Stimulated activated CD4-positive, alpha-beta T cell treated with anti-CD3 and anti-CD28 coated beads, Interleukin-2, amount 100 ng/mL, for 4 hours (primary cell): ENCODE measurements around the gene KRTAP5-10.
"Not testable (repeated sequence)": the region's sequence is repeated elsewhere in the genome, so short reads cannot be mapped to it uniquely, and the experiment has no call there.

Source experiments
- DNase-seq: peaks from one replicate; pipeline ENCODE4 v3.0.0-alpha.2; 2020; ENCODE audit warnings: low read depth

Gene KRTAP5-10, protein sequence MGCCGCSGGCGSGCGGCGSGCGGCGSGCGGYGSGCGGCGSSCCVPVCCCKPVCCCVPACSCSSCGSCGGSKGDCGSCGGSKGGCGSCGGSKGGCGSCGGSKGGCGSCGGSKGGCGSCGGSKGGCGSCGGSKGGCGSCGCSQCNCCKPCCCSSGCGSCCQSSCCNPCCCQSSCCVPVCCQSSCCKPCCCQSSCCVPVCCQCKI

DNA sequence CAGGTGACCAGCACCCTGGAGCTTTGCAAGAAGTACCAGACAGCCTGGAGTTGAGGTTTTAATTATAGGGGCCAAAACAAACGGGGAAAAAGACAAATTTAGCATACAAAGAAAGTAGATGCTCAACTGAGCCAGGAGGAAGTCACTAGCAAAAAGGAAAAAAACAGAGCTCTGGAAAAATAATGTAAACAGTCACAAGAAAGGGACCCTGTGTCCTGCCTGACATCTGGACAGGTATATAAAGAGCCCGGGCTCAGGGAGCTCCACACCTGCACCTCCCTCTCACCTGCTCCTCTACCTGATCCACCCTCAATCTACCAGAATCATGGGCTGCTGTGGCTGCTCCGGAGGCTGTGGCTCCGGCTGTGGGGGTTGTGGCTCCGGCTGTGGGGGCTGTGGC, at the start of gene KRTAP5-10:
TSS of gene KRTAP5-10 (plus strand) at position 301 of the 400 bp plus-strand sequence. CDS start at position 326, 25 bp downstream.
- no peak for DNase-seq

DNA sequence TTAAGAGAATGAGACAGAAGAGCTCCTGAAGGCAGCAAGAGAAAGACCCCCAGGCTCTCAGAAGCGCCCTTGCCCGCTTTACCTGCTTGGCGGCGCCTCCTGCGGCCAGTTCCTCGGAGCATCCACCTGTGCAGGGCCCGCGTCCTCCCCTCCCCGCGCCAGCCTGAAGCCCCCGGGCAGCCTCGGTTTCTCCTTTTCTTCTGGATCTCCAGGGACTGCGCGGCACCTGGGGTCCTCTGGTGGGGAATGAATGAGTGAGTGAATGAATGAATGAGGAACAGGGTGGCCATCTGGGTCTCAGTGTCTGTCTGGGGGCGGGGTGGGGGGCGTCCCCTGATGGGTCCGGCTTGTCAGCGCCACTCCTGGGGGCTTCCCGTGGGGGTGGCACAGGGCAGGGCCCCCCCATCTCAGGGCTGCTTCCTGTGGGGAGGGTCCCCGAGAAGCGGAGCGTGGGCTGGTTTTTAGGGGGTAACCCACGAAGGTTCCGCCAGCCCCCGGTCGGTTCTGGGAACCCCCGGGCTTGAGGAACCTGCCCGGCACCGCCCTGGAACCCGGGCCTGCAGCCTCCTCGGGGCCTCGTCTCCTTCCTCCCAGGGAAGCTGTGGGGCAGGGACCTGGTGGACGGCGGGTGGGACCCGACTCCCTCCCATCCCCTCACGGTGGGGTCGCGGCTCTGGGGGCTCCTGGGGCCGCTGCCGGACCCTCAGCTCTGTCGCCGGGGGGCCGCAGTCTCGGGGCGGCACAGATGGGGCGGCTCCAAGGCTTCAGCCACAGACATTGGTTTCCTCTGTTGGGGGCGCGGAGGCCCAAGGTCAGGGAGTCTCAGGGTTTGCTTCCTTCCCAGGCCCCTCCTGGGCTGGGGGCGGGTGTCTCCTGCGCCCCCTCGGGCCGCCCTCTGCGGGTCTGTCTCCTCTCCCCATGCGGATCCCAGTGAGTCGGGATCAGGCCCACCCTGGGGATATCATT, 46.6 kb upstream of the KRTAP5-10 start:
- no peak for DNase-seq

DNA sequence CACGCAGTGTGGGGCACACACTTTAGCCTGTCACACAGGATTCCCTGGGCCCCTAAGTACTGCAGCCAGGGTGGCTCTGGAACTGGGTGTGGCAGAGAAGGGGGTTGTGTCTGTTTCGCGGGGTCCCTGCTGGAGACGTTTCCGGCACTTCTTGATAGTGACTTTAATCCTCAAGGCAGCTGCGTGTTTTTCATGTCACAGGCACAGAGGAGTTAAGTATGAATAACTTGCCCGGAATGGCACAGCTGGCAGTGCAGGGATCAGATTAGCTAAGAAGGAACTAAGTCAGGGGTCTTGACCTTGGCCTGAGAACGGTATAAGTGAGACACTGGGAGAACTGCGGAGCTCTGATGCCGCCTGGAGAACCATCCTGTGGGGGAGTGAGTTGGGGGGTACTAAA, 45.8 kb upstream of the KRTAP5-10 start:
- DNase-seq, result no peak

DNA sequence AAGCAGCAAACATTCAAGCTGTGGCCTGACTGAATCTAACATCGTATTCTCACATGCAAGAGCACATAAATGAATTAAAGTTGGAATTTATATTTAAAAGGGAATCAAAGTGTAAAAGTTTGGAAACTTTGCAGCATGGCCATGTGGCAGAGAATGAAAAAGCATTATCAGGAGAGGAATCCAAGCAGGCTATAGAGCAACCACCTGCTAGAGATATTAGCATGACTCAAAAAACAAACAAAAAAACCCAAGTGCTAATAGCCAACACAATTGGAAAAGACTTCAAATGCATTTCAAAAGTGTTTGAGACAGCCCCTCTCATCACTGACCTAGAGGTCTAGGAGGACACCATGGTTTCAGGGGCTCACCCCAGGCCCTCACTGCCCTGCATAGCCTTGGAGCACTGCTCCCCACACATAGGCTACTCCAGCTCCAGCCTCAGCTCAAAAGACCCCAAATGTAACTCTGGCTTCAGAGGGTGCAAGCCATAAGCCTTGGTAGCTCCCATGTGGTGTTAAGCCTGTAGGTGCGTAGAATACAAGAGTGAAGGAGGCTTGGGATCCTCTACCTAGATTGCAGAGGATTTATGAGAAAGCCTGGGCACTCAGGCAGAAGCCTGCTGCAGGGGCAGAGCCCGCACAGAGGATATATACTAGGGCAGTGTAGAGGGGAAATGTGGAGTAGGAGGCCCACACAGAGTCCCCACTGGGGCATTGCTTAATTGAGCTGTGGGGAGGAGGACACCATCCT, 40.0 kb upstream of the KRTAP5-10 start:
- DNase-seq, result no peak

DNA sequence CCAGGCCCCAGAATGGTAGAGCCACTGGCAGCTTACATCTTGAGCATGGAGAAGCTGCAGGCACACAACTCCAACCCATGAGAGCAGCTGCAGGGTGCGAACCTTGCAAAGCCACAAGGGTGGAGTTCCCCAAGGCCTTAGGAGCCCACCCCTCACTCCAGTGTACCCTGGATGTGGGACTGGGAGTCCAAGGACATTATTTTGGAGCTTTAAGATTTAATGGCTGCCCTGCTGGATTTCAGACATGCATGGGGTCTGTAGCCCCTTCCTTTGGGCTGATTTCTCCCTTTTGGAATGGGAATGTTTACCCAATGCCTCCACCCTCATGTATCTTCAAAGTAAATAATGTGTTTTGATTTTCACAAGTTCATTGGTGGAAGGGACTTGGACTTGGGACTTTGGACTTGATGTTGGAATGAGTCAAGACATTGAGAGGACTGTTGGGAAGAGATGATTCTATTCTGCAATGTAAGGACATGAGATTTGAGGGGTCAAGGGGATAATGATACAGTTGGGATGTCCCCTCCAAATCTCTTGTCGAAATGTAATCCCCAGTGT, 39.3 kb upstream of the KRTAP5-10 start:
- no peak for DNase-seq

DNA sequence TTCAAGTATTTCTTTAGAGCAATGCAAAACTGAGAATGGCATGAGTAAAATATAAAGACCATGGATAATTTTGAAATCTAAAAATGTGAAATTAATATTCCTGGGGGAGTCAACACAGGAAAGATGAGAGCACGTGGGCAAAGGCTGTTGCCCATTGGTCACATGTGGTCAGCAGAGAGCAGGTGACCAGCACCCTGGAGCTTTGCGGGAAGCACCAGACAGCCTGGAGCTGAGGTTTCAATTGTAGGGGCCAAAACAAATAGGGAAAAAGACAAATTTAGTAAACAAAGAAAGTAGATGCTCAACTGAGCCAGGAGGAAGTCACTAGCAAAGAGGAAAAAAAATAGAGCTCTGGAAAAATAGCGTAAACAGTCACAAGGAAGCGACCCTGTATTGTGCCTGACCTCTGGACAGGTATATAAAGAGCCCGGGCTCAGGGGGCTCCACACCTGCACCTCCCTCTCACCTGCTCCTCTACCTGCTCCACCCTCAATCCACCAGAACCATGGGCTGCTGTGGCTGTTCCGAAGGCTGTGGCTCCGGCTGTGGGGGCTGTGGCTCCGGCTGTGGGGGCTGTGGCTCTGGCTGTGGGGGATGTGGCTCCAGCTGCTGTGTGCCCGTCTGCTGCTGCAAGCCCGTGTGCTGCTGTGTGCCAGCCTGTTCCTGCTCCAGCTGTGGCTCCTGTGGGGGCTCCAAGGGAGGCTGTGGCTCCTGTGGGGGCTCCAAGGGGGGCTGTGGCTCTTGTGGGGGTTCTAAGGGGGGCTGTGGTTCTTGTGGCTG, 38.4 kb upstream of the KRTAP5-10 start, which contains the start of gene KRTAP5-7:
TSS of gene KRTAP5-7 (plus strand) at position 472 of the 780 bp plus-strand sequence. CDS start at position 506, 34 bp downstream.
- DNase-seq, result not testable (repeated sequence)

DNA sequence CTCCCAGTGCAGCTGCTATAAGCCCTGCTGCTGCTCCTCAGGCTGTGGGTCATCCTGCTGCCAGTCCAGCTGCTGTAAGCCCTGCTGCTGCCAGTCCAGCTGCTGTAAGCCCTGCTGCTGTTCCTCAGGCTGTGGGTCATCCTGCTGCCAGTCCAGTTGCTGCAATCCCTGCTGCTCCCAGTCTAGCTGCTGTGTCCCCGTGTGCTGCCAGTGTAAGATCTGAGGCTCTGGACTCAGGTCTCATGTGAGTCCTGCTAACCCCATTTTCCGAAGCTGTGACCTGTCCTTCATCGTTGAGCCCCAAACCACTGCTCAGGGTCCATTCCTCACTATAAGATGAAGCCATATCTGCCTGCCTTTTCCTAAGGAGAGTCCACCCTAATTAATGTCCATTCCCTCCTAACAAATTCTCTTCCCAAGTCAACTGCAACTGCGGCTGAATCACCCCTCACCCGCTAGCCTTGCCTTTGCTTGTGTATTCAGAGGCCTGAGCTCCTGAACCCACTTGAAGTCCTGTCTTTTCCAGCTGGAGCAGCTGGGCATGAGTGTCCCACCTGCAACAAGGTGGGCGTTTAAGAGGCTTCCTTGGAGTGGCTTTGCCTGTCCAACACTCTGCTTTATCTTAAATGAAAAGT, 37.7 kb upstream of the KRTAP5-10 start:
- no peak for DNase-seq

DNA sequence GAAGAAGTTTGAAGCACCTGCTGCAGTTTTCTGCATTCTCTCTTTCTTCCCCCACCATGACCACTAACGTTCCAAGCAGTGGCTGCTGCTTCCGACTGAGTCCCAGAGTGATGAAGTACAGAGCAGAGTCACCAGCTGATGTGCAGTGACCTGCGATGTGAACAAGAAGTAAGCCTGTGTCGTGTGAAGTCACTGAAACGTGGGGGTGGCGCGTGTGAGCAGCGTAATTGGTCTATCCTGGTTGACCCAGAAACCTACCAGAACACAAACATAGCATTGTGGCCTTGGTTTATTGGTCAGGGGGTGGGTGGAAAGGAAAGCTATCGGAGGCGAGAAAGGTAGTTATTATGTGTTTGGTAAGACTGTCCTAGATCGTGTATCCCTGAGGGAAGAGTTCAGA, 34.8 kb upstream of the KRTAP5-10 start:
- DNase-seq, result no peak

DNA sequence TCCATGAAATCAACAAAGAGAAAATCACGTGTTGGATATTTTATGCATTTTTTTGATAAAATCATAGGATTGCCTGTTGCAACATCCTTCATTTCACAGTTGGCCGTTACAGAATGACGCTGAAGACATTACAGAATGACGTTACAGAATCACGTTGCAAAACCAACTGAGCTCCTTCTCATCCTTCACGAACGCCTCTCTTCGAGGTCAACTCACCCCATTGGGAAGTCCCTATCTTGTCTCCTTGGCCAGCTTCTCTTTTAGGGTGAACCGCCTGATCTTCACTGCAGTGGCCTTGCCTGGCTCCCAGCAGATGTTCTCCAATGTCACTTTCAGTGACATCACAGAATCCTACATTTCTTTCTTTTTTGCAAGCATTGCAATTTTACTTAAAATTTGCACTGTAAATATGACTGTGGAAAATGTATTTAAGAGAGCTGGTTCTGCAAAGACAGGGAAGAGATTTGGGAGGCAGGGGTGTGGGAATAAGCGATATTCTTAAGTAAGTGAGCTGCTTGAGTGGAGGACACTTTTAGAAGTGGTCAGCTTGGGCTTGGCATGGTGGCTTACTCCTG, 33.2 kb upstream of the KRTAP5-10 start:
- DNase-seq, result no peak

DNA sequence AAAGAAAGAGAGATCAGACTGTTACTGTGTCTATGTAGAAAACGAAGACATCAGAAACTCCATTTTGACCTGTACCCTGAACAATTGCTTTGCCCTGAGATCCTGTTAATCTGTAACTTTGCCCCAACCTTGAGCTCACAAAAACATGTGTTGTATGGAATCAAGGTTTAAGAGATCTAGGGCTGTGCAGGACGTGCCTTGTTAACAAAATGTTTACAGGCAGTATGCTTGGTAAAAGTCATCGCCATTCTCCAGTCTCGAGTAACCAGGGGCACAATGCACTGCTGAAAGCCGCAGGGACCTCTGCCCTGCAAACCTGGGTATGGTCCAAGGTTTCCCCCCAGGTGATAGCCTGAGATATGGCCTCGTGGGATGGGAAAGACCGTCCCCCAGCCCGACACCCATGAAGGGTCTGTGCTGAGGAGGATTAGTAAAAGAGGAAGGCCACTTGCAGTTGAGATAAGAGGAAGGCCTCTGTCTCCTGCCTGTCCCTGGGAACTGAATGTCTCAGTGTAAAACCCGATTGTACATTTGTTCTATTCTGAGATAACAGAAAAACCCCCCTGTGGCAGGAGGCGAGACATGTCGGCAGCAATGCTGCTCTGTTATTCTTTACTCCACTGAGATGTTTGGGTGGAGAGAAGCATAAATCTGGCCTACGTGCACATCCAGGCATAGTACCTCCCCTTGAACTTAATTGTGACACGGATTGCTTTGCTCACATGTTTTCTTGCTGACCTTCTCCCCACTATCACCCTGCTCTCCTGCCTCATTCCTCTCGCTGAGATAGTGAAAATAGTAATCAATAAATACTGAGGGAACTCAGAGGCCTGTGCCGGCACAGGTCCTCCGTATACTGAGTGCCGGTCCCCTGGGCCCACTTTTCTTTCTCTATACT, 30.4 kb upstream of the KRTAP5-10 start:
- DNase-seq, result not testable (repeated sequence)

DNA sequence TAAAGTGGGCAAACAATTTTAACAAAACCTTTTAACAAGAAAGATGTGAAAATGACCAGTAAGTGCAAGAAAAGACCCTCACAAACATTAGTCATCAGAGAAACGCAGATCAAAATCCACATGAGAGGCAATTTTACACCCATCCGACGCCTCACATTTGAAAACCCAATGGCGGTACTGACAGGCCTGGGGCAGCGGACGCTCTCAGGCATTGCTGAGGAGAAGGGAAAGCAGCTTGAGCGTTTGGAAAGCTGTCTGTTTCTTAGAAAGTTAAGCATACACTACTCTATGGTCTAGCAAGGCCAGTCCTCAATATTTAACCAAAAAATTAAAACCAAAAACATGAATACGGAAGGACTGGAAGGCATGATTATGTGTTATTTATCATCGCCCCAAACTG, 29.5 kb upstream of the KRTAP5-10 start:
- DNase-seq, result no peak

DNA sequence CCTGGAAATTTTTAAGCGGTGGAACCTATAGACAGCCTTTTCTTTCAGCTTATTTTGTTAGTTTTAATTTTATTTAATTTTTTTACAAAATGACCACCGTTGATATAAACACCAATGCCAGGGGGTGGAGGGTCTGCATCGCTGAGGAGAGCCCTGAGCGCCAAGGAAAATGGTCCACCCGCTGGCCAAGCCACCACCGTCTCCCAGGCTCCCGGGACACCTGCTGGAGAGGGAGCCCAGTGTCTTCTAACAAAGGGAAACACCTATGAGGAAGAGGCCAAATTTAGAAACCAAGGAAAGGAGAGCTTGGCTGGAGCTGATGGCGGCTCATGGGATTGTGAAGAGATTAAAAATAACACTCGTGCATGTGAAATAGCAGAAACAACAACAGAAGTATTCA, 27.8 kb upstream of the KRTAP5-10 start:
- no peak for DNase-seq

DNA sequence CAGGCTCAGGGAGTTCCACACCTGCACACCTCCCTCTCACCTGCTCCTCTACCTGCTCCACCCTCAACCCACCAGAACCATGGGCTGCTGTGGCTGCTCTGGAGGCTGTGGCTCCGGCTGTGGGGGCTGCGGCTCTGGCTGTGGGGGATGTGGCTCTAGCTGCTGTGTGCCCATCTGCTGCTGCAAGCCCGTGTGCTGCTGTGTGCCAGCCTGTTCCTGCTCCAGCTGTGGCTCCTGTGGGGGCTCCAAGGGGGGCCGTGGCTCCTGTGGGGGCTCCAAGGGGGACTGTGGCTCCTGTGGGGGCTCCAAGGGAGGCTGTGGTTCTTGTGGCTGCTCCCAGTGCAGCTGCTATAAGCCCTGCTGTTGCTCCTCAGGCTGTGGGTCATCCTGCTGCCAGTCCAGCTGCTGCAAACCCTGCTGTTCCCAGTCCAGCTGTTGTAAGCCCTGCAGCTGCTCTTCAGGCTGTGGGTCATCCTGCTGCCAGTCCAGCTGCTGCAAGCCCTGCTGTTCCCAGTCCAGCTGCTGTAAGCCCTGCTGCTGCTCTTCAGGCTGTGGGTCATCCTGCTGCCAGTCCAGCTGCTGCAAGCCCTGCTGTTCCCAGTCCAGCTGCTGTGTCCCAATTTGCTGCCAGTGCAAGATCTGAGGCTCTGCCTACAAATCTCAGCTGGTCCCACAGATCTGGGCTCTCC, 27.2 kb upstream of the KRTAP5-10 start, which contains the start of gene KRTAP5-8:
TSS of gene KRTAP5-8 (plus strand) at position 49 of the 689 bp plus-strand sequence. CDS start at position 80, 31 bp downstream.
- DNase-seq, result not testable (repeated sequence)

DNA sequence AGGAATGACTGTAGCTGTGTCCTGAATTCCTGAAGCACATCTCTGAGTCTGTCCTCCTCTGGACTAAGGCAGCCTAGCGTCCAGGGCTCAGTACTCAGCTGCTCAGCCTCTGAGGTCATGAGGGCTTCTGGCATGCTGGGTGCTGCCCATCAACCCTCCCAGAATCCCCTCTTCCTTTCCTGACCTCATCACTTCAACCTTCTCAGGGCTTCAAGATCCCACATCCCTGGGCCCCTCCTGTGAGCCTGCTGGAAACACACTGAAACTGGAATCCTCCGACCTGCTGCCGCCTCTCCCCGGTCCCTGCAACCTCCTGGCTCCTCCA, 26.7 kb upstream of the KRTAP5-10 start:
- no peak for DNase-seq

DNA sequence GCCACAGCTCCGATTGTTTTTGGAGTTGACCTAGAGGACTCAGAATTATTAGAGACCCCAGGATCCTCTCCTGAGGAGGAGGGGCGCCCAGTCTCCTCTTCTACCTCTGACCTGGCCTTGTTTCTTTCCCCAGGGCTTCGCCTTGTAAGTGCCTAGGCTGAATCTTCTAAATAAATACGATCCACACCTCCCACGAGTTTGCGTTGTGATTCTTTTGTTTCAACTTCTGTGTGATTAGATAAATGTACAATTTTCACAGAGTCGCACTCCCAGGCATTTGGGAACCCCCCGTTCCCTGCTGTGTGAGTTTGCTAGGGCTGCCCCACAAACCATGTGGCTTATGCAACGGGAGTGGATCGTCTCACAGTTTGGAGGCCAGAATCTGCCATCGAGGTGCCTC, 26.3 kb upstream of the KRTAP5-10 start:
- no peak for DNase-seq

DNA sequence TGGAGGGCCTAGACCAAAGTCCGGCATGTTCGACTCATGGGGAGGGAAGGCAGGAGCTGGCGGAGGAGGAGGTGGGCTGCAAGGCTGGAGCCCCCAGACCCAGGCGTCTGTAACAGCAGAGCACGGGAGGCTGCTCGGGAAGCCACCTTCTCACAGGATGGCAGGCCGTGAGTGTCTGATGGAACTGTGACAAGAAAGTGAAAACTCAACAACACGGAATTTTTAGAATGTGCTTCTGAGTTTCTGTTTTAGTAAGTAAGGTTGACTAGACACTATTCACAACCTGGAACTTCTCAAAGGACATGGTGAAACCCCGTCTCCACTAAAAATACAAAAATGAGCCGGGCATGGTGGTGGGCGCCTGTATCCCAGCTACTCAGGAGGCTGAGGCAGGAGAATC, 25.4 kb upstream of the KRTAP5-10 start:
- DNase-seq, result not testable (repeated sequence)

DNA sequence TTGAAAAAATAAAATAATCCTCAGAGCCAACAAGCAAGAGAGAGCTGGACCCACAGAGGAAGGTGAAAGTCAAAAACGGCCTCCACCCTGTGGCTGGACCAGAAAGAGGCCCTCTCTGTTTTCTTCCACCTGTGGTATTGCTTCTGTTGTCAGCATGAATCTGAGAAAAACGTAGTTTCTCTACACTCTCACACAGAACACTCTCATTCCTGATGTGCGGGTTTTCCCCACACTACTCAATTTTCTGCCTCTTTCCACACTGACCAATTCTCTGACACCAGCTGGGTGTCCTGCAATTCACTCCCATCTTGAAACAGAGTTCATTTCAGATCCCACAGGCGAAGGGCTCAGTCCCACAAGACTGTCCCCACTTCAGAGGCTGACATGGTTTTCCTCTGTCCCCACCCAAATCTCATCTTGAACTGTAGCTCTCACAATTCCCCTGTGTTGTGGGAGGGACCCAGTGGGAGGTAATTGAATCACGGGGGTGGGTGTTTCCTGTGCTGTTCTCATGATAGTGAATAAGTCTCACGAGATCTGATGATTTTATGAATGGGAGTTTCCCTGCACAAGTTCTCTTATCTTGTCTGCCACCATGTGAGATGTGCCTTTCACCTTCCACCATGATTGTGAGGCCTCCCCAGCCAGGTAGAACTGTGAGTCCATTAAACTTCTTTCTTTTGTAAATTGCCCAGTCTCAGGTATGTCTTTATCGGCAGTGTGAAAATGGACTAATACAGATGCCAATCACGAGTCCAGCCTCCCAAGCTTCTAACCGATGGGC, 24.6 kb upstream of the KRTAP5-10 start:
- not testable (repeated sequence) for DNase-seq

DNA sequence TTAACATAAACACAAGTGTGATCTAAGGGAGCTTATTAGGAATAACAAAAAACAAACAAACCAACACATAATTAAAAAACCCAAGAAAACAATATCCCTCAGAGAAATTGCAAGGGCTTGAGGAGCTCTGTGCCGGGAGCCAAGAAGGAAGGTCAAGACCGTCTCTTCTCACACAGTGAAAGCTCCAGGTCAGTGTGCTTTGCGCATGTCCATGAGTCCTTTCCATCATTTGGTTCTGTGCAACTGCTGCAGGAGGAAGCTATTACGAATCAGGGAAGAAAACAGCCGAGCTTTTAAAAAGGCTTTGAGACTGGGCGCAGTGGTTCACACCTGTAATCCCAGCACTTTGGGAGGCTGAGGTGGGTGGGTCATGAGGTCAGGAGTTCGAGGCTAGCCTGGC, 23.0 kb upstream of the KRTAP5-10 start:
- DNase-seq, result no peak
